GM19468 (cell line): ENCODE measurements around the gene CPED1.

Experiments
- ATAC-seq: cut with Tn5 transposase; IDR thresholded peaks from one replicate; pipeline ENCODE4 v1.9.1; 2021; ENCODE audit warnings: mild to moderate bottlenecking, moderate library complexity, moderate number of reproducible peaks; ENCODE audit not compliant: unreplicated experiment; ENCODE audit errors: extremely low read depth

Gene CPED1

GRCh38 chr7:120988591-120989256 lies at the start of gene CPED1:
Gene CPED1, plus strand, starts transcription at chr7:120988711. Its CDS starts 911 bp downstream, at chr7:120989622.
- no peak for ATAC-seq

GRCh38 chr7:120939345-120939744 lies 49.2 kb upstream of the CPED1 start:
- no peak for ATAC-seq

GRCh38 chr7:120941064-120941463 lies 47.4 kb upstream of the CPED1 start:
- ATAC-seq = no peak

GRCh38 chr7:120941856-120942255 lies 46.7 kb upstream of the CPED1 start:
- no peak for ATAC-seq

GRCh38 chr7:120942861-120943260 lies 45.6 kb upstream of the CPED1 start:
- ATAC-seq = no peak

- no peak for ATAC-seq
Measured at GRCh38 chr7:120944826-120945562, 43.5 kb upstream of the CPED1 start.

- no peak for ATAC-seq
Measured at GRCh38 chr7:120947980-120948379, 40.5 kb upstream of the CPED1 start.

- ATAC-seq = no peak
Measured at GRCh38 chr7:120949393-120949911, 39.1 kb upstream of the CPED1 start.

- ATAC-seq = no peak
Measured at GRCh38 chr7:120949998-120950538, 38.4 kb upstream of the CPED1 start.

- peak; percentile 95 for ATAC-seq
Measured at GRCh38 chr7:120950539-120951308, 37.8 kb upstream of the CPED1 start, which contains the start of gene ING3. Gene ING3, plus strand, starts transcription at chr7:120950777. Its CDS starts 120 bp downstream, at chr7:120950897.

GRCh38 chr7:120951309-120951699 lies 37.2 kb upstream of the CPED1 start:
- no peak for ATAC-seq

- ATAC-seq = no peak
Measured at GRCh38 chr7:120951826-120952225, 36.7 kb upstream of the CPED1 start.

- no peak for ATAC-seq
Measured at GRCh38 chr7:120955577-120956149, 32.8 kb upstream of the CPED1 start.

- ATAC-seq = no peak
Measured at GRCh38 chr7:120959929-120960484, 28.5 kb upstream of the CPED1 start.

GRCh38 chr7:120960714-120961113 lies 27.8 kb upstream of the CPED1 start:
- ATAC-seq = no peak

GRCh38 chr7:120961638-120962173 lies 26.8 kb upstream of the CPED1 start:
- no peak for ATAC-seq

- ATAC-seq = no peak
Measured at GRCh38 chr7:120964088-120964487, 24.4 kb upstream of the CPED1 start.

GRCh38 chr7:120966961-120967360 lies 21.6 kb upstream of the CPED1 start:
- ATAC-seq = no peak

- no peak for ATAC-seq
Measured at GRCh38 chr7:120973849-120974248, 14.7 kb upstream of the CPED1 start.
